GM20000 (cell line): ENCODE measurements around the gene LFNG.

Experiments used
- DNase-seq: peaks from one replicate; pipeline ENCODE4 v3.0.0; 2012; ENCODE audit warnings: low spot score
- CTCF ChIP-seq: IDR thresholded peaks from 2 replicates; pipeline ENCODE4 v1.5.1; 2012; ENCODE audit warnings: mild to moderate bottlenecking, control low read depth; ENCODE audit errors: extremely low read depth, missing control alignments

The LFNG gene

GRCh38 chr7:2515424-2516193 lies 4.0 kb upstream of the LFNG start:
- no peak for DNase-seq
- TF ChIP-seq CTCF: no peak

- DNase-seq: no peak
- TF ChIP-seq CTCF: no peak
Observed at GRCh38 chr7:2516194-2516555, 3.4 kb upstream of the LFNG start.

- DNase-seq: no peak
- no peak for TF ChIP-seq CTCF
Observed at GRCh38 chr7:2517026-2517425, 2.5 kb upstream of the LFNG start.

GRCh38 chr7:2517678-2518507 lies 1.7 kb upstream of the LFNG start:
- no peak for TF ChIP-seq CTCF
- DNase-seq: no peak

- no peak for DNase-seq
Observed at GRCh38 chr7:2518737-2519118, 846 bp upstream of the LFNG start.

GRCh38 chr7:2520131-2520760 lies 672 bp downstream of the LFNG start:
- peak; percentile 61 for DNase-seq
- TF ChIP-seq CTCF: no peak

More at GRCh38 chr7:2518737-2519118, 846 bp upstream of the LFNG start:
- no peak for TF ChIP-seq CTCF

GRCh38 chr7:2520761-2521290 lies 1.3 kb downstream of the LFNG start:
- no peak for DNase-seq
- TF ChIP-seq CTCF: no peak
